Glomerular visceral epithelial cell (primary cell): ENCODE data around the gene DNM1.

ENCODE experiments used
- DNase-seq: peaks from one replicate; pipeline ENCODE4 v3.0.0-alpha.2; 2016; ENCODE audit errors: extremely low spot score

DNM1 gene

GRCh38 chr9:128203024-128203706 lies at the start of gene DNM1:
DNM1 (plus strand) TSS chr9:128203379; CDS start chr9:128203471, 92 bp downstream.
- peak; percentile 75 for DNase-seq

GRCh38 chr9:128153947-128154695 lies 49.1 kb upstream of the DNM1 start:
- no peak for DNase-seq

DNA sequence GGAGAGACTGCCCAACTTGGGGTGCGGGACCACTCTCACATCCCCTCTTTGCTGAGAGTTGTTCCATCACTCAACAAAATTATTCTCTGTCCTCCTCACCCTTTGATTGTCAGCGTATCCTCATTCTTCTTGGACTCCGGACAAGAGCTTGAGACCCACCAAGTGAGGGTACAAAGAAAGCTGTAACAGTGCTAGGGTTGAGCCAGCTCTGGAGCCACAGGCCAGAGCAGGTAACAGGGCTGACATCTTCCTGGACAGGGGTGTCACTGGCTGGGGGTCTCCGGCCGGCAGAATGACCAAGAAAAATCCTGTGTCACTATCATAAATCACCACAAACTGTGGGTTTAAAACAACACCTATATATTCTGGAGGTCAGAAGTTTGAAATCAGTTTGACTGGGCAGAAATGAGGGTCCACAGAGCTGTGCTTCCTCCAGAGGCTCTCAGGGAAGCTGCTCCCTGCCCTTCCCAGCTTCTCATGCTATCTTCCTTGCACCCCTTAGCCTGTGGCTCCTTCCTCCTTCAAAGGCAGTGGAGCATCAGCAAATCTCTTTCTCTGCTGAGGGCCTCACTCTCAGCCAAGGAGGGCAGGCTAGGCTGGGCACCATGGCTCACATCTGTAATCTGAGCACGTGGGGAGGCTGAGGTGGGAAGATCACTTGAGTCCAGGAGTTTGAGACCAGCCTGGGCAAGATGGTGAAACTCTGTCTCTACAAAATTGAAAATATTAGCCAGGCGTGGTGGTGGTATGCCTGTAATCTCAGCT lies 47.3 kb upstream of the DNM1 start:
- DNase-seq: no peak

GRCh38 chr9:128159522-128159783 lies 43.7 kb upstream of the DNM1 start:
- DNase-seq: no peak

GRCh38 chr9:128159784-128160602 lies 43.2 kb upstream of the DNM1 start, which contains the start of gene BBLN:
BBLN (plus strand) TSS chr9:128160265; CDS start chr9:128160408, 143 bp downstream.
- DNase-seq: peak; percentile 97

DNA sequence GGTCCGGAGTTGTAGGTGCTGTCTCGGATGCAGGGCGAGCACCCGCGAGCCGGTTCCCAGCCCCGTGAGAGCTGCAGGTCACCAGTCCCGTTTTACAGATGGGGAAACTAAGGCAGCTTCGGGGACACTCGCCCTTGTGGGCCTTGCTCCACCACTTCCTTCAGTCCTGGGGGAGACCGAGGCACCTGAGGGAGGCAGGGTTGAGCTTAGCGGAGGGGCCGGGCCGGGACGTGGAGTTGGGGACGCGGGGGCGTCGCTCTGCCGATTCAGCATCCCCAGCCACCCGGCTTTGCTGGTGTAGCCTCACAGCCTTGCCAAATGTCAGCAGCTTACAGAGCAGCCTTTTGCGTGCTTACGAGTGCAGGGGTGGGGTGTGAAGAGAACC lies 42.6 kb upstream of the DNM1 start:
- no peak for DNase-seq

- DNase-seq: no peak
These were observed 41.8 kb upstream of the DNM1 start for GRCh38 chr9:128161215-128161902.

DNA sequence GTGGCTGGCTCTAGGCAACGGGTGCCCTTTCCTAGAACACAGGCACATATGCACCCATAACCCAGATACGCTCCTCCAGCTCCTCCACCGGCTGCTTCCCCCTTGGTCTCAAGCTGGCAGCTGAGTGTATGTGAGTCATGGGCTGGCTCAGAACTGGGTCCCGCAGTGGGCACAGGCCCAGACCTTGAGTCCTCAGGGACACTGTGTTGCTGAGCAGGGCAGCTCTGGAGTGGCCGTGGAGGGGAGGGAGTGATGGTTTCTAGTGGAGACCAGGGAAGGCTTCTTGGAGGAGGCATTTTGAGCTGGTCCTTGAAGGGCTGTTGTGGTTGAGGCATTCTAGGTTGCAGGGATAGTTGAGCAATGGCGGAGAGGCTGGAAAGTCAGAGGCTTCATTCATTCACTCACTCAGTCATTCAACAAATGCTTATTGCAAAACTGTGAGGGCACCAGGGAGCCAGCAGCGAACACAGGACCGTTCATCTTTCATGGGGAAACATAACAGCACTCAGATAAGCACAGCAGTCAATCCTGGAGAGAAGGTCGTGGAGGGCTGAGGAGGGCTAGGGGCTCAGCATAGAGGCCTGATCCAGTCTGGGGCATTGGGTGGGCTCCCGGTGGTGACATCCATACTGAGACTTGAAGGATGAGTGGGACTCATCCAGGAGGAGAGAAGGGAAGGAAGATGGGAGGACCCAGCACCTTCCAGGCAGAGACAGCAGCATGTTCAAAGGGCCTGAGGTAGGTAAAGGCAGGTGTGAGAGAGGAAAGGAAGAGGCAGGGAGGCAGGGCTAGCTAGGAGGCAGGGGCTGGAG lies 40.8 kb upstream of the DNM1 start:
- DNase-seq: peak; percentile 47

DNA sequence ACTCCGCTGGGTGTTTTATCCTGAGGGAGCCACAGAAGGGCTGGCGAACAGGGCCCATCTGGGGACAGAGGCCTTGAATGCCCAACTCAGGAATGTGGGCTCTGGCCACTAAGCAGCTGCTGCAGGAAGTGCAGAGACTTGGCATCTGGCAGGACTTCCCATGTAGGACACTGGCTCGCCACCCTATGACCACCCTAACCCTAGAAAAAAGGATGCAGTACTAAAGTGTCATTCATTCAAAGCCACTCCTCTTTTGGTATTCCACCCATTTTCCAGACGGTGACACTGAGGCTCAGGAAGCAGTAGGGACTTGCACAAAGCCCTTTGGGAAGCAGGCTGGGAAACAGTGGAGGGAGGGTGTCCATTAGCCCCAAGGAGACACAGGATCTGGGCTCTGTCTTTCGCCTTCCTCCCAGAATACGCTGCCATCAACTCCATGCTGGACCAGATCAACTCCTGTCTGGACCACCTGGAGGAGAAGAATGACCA lies 40.1 kb upstream of the DNM1 start:
- DNase-seq: no peak

- DNase-seq: no peak
These were observed 39.5 kb upstream of the DNM1 start for GRCh38 chr9:128163523-128164306.

DNA sequence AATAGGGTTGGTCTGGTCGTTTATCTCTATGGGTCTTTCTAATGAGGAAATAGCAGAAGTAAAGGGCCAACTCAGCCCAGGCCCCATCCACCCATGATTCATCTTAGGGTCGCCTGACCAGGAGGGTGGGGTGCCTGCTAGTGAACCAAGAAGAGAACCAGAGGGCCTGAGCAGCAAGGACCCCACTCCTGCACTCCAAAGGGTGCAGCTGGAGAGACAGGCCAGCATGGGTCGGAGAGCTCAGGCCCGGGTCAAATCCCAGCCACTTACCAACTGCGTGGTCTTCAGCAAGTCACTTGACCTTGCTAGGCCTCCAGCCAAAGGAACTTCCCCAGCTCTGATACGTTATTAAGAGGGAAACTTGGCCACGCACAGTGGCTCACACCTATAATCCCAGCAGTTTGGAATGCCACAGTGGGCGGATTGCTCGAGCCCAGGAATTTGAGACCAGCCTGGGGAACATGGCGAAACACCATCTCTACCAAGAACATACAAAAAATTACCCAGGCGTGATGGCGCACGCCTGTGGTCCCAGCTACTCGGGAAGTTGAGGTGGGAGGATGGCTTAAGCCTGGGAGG lies 38.8 kb upstream of the DNM1 start:
- peak; percentile 65 for DNase-seq

DNA sequence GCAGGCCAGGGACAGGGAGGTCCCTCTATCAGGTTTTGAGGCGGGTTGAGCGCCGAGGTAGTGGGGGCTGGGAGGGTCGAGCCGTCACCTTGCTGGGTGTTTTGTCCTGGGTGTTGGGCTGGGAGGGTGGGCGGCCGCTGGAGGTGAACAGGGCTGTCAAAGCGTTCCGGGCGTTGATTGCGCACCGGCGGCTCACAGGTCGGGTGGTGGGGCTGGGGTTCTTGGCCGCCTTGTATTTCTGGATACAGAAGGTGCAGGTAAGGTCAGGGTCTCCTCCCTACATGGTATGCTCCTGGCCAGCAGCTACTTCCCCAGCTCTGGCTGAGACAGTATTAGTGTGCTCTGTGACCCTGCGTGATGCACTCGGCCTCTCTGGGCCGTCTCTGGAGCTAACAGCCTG lies 37.0 kb upstream of the DNM1 start:
- no peak for DNase-seq

- DNase-seq: no peak
These were observed 36.0 kb upstream of the DNM1 start for GRCh38 chr9:128167209-128167608.

DNA sequence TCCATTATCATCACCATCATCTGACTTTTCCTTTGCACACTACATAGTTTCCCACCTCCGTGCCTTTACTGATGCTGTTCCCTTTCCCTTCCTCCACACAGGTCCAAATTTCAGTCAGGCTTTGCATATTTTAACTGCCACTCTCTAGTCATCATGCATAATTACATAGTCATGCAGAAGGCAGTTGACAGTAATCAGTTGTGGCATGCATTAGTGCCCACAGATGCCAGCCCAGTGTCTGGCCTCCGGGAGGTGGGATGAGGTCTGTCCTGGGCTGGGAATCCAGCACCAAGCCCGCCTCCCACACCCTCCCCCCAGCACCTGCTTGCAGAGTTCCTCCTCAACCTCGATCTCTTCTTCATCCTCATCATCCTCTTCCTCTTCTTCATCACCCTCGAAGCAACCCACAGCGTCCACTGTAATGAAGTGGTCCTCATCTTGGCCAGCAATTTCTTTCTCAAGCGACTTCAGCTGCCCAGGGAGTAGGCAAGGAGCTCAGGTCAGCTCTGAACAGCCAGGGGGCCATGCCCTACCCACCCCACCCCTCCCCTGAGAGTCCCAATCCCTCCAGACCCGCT lies 34.4 kb upstream of the DNM1 start:
- DNase-seq: no peak

DNA sequence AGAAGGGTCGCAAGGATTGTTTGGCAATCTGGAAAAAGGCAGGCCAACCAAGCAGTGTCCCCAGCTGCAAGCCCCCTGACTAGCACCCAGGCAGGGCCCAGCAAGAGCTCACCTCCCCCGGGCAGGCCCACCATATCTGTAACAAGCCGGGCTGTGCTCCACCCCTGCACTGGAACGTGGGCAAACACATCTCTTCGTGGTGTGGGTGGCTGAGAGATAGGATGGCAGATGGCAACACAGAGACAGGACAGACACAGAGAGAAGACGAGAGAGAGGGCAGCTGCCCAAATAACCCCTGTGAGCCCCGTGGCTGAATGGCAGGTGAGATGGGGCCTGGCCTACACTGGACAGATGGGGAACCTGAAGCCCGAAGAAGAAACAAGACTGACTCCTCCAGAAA lies 33.7 kb upstream of the DNM1 start:
- DNase-seq: no peak

DNA sequence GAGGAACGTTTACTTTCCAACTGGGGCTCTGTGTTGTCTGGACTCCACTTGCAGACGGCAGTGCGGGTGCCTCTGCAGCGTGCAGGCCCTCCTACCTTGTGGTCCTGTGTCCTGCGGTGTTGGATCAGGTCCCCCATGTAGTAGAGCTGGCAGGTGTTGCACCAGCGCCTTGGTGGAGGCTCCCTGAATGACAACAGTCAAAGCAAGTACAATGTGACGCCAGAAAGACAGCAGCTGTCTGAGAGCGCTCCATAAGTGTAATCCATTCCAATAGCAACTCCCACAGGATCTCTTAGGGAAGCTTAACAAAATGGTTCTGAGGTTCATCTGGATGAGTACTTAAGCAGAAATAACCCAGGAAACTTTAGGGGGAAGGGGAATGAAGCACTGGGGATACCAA lies 33.3 kb upstream of the DNM1 start:
- DNase-seq: no peak

- DNase-seq: no peak
These were observed 29.1 kb upstream of the DNM1 start for GRCh38 chr9:128174062-128174461.

GRCh38 chr9:128175102-128175563 lies 28.0 kb upstream of the DNM1 start:
- DNase-seq: no peak

DNA sequence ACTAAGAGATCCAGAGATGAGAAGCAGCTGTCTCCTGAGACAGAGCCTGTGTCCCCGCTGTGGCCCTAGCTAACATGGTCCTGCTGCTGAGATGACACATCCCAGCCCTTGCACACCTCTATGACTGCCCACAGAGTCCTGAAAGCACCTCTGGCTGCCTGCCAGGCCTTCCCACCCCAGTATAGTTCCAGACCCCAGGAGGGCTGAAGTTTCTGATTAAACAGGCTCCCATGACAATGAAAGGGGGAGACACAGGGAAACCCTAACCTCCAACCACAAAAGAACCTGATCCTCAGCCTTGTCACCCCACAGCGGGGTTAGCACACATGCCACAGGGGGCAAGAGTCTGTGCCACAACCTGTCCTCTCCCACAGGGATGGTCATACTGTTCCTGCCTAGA lies 27.5 kb upstream of the DNM1 start:
- peak; percentile 53 for DNase-seq
